Hypothalamus (tissue), 51 donors: ENCODE measurements around the gene GALNT17.

ENCODE experiments used
- DNase-seq, 51 donors: peaks; one replicate each; lab custom pipeline; 2025; lab: John Stamatoyannopoulos, UW

The GALNT17 gene

DNA sequence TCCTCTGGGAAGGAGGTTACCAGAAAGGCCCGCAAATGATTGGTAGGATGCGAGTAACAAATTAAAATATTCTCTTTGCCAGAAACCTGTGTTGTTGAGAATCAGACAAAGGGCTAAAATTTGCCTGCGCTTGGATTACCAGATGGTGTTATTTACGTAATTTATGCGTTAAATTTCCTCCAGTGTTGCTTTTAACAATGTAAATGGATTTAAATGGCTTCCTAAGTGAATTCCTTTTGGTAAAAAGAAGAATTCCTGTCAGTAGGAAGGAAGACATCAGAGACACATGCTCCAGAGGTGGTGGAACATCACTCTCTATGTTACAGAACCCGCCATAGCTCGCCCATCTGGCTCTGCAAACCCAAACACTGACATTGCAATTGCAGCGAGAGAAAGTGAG is 520.6 kb downstream of the GALNT17 start:
- no peak for DNase-seq

GRCh38 chr7:71657386-71657785 is 525.4 kb downstream of the GALNT17 start:
- DNase-seq: no peak

- no peak for DNase-seq
These were observed 527.7 kb downstream of the GALNT17 start for GRCh38 chr7:71659622-71660021.

- no peak for DNase-seq
These were observed 529.8 kb downstream of the GALNT17 start for GRCh38 chr7:71661671-71662224.

- DNase-seq: no peak
These were observed 533.8 kb downstream of the GALNT17 start for GRCh38 chr7:71665716-71666115.

DNA sequence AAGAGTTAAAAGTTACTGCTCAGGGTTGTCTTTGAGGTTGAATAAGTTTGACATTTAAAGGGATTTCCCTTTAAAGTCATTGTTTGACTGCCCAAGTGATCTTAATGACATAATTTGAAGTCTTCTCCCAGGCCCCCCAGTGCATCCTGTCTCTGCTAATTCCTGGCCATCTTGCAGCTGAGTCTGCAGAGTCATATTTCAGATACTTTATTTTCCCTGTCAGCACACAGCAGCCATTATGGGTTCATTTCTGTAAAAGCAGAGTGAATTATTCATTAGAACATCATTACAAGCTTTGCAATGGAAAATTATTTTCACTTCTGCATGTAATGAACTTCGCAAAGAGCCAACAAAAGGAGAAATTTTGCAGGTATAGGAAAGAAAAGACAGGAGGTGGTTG is 536.6 kb downstream of the GALNT17 start:
- no peak for DNase-seq

DNA sequence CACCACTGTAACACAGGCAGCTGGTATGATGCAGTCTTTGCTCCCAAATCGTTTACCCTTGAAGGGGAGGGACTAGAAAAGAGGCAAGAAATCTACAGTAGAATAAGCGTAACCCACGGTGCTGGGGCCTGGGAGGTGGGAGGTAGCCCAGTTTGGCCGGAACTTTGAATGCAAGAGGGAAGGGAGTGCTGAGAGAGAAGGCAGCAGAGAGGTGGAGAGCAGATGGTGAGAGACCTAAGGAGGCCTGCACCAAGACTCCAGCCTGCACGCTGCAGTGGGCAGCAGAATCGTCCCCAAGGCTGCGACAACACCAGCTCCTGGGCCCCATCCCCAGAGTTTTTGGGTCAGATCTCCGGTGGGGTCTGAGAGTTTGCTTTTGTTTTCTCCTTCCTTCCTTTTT is 547.5 kb downstream of the GALNT17 start:
- no peak for DNase-seq

DNA sequence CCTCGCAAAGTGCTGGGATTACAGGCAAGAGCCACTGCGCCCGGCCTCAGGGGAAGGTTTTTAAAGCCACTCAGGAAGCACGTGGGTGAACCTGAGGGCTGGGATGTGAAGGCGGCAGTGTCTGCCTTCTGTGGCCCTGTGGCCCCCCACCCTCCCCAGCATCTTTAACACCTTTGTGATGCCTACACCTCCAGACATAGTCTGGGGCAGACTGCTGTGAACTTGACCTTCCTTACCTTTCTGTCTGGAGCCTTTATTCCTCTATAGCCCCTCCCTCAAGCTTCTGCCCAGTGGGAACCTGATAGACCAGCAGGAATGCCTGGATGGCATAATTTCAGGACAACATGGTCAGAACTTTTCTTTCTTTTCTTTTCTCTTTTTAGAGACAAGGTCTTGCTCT is 550.2 kb downstream of the GALNT17 start:
- DNase-seq: no peak

GRCh38 chr7:71682841-71683781 is 551.2 kb downstream of the GALNT17 start:
- peak in 6 of 51 donors; percentile 4 to 48 (median 26) for DNase-seq

GRCh38 chr7:71687286-71687685 is 555.3 kb downstream of the GALNT17 start:
- DNase-seq: no peak

DNA sequence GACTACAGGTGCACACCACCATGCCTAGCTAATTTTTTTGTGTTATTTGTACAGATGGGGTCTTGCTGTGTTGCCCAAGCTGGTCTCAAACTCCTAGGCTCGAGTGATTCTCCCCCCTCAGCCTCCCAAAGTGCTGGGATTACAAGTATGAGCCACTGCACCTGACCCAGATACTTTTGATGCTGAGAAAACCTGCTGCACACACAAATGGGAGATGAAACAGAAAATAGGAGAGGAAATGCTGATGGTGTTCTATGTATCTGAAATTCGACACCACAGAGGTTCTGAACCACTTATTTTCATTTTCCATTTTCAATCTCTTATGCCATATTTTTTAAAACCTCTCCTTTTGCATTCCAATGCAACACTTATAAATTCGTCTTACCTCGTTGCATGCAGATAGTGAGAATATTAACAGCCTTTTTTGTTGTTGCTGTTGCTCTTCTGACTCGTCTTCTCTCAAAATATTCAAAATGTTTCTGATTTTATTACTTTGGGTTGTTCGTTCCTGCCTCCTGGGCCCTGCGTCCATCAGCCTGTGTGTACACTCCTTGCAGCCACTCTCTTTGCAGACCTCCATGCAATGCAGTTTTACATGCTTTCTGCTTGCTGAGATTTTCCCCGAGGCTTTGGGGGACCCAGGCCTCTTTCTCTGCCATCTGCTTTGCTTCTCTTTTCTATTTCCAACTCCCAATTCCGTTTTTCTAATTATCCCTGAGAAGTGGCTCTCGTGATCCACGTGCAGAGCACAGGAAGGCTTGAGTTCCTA is 556.1 kb downstream of the GALNT17 start:
- no peak for DNase-seq

- no peak for DNase-seq
These were observed 559.6 kb downstream of the GALNT17 start for GRCh38 chr7:71691538-71691937.

DNA sequence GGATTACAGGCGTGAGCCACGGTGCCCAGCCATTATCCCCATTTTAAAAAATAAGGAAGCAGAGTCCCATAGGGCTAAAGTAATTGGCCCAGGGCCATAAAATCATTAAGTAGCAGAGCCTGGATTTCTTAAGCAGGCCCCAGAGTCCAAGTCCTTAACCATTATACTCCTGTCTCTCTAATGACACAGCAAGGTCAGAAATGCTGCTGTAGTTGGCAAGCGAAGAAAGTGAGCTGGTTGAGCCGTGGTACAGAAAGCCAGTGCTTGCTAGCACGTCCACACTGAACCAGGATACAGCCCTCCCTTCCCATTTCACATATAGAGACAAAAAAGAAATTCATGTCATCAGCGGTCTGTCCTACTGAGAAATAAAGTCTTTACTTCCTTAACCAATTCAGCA is 562.7 kb downstream of the GALNT17 start:
- no peak for DNase-seq

- no peak for DNase-seq
These were observed 563.2 kb downstream of the GALNT17 start for GRCh38 chr7:71695186-71695585.

DNA sequence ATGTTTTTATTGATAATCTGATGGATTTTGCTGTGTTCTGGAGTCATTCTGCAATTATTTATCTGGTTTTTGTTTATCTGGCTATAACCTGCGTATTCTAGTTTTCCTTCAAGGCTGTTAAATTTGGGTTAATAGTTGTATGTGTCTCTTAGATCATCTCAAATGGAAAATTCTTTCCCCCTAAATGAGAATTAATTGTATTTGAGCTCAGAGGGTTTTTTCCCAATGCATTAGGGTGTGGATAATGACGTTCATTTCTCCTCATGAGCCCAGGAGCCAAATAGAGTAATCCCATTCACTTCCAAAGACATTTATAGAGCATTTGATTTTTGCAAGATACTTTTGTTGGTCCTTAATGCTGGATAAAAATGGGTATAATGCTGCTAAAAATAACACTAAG is 564.6 kb downstream of the GALNT17 start:
- no peak for DNase-seq

DNA sequence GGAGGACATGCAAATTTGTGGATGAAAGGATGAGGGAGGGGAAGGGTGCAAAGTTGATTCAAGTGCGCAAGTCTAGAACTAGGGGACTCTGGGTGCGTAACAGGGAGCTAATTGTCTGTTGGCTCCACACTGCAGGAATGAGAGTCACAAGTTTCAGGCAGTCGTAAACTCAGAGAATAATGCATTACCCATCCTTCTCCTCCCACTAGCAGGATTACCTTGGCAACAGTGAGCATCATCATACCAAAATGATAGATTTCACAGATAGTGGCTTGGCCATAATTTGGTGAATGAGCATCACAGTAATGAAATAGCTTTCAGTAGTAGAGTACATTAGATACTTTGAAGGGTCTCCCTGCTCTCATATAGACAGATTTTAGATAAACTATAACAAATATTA is 565.5 kb downstream of the GALNT17 start:
- no peak for DNase-seq

GRCh38 chr7:71705217-71705616 is 573.3 kb downstream of the GALNT17 start:
- no peak for DNase-seq

DNA sequence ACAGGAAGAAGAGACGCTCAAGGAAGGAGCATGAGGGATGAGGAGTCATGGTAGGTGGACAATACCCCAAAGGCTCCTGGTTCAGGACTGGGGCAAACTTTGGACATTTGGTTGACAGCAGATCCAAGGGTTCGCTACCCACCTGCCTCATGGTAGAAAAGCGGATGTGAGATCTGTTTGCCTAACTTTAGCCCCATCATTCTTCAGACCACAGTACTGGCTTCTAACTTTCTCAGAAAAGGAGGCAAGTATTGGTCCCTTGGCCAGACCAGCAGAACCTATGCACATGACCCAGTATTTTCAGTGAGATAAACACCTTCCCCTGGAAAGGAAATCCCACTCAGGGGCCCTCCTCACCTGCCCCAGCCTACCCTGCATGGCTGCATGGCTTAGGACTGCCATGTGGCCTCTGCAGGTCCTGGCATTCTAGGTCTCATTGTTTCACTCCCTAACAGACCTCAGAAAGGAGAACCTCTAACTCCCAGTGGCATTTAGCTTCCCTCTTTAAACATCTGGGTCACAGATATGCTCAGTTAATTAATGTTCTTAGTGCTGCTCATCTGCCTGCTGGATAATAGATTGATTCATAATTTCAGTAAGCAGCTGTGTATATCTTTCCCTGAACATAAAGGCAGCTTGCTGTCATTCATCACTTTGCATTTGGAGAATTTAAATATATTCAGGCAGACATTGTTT is 574.1 kb downstream of the GALNT17 start:
- no peak for DNase-seq

GRCh38 chr7:71706597-71706975 is 574.6 kb downstream of the GALNT17 start:
- DNase-seq: no peak

DNA sequence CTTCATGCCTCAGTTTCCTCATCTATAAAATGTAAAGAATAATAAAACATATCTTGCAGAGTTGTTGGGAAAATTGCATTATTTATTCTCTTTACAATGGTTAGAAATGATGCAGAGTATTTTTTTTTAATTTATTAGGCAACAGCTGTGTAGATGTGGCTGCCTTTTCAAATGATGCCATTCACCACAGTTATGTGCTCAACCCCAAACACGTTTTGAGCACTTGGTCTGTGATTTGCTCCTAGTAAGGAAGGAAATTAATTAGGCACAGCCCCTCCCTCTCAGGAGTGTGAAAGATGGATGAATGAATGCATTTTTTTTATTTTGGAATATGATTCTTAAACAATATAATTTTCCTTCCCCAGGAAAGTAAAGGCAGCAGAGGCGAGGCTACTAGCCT is 575.1 kb downstream of the GALNT17 start:
- no peak for DNase-seq

DNA sequence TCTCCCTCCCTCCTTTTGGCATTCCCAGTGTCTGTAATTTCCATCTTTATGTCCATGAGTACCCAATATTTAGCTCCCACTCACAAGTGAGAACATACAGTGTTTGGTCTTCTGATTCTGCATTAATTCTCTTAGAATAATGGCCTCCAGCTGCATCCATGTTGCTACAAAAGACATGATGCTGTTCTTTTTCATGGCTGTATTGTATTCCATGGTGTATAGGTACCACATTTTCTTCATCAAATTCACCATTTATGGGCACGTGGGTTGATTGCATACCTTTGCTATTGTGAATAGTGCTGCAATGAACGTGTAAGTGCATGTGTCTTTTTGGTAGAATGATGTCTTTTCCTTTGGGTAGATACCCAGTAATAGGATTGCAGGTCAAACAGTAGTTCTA is 576.8 kb downstream of the GALNT17 start:
- DNase-seq: no peak
